HG03378 (cell line): ENCODE results near the gene PUM2.
"Not testable (repeated sequence)": the region's sequence is repeated elsewhere in the genome, so short reads cannot be mapped to it uniquely, and the experiment has no call there.

Source experiments
- ATAC-seq: cut with Tn5 transposase; IDR thresholded peaks from one replicate; pipeline ENCODE4 v1.9.1; 2021; ENCODE audit warnings: mild to moderate bottlenecking, moderate library complexity; ENCODE audit not compliant: unreplicated experiment

Gene PUM2

DNA sequence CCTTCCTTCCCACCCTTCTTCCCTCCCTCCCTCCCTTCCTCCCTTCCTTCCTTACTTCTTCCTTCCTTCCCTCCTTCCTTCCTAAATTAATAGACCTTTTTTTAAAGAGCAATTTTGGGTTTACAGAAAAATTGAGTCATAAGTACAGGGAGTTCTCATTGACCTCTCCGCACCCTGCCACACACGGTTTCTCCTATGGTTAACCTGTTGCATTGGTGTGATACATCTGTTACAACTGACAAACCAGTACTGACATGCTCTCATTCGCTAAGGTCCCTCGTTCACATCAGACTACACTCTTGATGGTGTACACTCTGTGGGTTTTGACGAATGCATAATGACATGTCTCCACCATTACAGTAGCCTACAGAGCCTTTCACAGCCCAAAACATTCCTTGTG, 114.1 kb downstream of the PUM2 start:
- no peak for ATAC-seq

DNA sequence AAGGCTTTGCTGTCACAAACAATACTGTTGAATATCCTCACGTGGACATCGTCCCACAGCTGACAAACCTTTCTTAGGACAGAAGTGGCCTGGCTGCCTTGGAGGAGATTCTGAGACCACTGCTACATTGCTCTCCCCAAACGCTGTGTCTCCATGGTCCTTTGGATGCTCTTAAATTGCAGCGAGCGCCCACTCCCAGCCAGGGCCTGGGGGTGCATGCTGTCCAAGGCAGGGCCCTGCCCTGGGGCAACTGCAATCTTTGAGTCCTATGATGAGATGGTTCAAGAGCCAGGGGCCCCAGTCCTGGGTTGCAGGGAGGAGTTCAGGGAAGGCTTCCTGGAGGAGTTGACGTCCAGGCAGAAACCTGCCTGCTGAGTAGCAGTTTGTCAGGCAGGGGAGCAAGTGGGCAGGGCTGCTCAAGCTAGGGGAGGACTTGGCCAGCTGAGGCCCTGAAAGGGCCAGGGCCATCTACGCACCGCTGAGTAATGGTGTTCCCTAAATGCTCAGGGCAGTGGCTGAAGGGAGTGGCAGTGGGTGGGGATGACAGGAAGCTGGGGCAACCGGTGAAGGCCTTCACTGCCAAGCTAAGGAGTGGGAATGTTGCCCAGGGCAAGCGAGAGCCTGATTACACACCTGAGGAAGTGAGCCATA, 114.9 kb downstream of the PUM2 start:
- ATAC-seq: no peak

- ATAC-seq: not testable (repeated sequence)
Measured at GRCh38 chr2:20234597-20234996, 116.0 kb downstream of the PUM2 start.

- ATAC-seq: no peak
Measured at GRCh38 chr2:20232837-20233207, 117.8 kb downstream of the PUM2 start.

- ATAC-seq: no peak
Measured at GRCh38 chr2:20231598-20232026, 119.0 kb downstream of the PUM2 start.

GRCh38 chr2:20231159-20231558, 119.5 kb downstream of the PUM2 start:
- ATAC-seq: no peak

- ATAC-seq: no peak
Measured at GRCh38 chr2:20230114-20230425, 120.6 kb downstream of the PUM2 start.

DNA sequence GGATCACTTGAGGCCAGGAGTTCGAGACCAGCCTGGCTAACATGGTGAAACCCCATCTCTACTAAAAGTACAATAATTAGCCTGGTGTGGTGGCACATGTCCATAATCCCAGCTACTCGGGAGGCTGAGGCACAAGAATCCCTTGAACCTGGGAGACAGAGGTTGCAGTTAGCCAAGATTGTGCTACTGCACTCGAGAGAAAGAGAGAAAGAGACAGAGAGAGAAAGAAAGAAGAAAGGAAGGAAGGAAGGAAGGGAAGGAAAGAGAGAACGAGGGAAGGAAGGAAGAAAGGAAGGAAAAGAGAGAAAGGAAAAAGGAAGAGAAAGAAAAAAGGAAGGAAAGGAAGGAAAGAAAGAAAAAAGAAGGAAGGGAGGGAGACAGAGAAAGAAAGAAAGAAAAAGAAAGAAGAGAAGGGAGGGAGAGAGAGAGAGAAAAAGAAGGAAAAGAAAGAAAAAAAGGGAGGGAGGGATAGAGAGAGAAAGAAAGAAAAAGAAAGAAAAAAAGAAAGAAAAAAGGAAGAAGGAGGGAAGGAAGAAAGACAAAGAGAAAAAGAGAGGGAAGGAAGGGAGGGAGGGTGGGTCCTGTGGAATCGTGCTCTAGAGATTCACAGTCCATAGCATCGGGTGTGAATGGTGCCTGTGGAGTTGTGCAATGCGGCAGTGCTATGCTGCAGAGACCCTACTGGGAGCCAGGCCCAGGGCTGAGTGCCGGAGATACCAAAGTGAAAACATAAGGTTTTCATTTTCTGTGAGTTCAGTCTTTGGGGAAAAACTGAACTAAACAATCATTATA, 121.1 kb downstream of the PUM2 start:
- no peak for ATAC-seq

DNA sequence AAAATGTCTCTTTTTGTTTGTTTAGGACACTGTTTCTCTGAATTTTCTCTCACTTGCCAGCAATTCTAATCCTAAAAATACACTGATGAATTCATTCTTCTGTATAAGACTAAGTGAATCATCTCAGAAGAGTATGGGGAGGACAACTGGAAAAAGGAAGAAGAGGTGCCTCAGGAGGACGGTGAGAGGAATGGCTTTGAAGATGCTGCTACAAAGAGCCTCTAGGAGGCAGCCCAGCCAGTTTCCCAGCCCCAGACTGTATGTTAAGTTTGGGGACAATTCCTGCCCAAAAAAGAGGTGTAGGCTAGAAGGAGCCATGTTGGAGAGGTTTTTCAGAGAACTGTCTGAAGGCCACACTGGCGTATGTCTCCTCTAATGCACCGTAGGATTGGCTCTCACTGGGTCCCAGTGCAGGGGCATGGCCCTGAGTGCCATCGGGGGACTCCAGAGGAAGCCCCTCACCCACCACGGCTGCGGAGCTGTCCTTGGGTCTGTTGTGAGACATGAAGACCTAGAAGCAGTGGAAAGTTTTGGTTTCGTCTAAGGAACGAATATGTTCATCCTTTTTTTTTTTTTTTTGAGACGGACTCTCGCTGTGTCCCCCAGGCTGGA, 122.6 kb downstream of the PUM2 start:
- ATAC-seq: no peak

DNA sequence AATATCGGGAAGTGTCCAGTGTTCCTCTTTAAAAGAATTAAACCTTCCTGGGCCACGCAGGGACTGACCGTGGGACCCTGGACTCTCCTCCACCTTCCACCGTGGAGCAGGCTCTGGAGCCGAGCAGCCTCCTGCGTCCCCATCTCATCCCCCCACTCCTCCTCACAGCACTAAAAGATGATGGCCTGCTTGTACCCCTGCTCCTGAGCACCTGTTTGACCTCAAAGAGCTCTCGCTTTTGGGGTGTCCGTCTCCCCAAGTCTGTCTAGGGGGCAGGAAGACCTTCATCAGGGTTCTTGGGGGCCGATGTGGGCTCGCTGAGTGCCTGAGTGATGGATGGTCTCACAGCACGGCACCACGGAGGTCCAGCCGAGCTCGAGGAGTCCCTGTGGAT, 124.5 kb downstream of the PUM2 start:
- no peak for ATAC-seq

DNA sequence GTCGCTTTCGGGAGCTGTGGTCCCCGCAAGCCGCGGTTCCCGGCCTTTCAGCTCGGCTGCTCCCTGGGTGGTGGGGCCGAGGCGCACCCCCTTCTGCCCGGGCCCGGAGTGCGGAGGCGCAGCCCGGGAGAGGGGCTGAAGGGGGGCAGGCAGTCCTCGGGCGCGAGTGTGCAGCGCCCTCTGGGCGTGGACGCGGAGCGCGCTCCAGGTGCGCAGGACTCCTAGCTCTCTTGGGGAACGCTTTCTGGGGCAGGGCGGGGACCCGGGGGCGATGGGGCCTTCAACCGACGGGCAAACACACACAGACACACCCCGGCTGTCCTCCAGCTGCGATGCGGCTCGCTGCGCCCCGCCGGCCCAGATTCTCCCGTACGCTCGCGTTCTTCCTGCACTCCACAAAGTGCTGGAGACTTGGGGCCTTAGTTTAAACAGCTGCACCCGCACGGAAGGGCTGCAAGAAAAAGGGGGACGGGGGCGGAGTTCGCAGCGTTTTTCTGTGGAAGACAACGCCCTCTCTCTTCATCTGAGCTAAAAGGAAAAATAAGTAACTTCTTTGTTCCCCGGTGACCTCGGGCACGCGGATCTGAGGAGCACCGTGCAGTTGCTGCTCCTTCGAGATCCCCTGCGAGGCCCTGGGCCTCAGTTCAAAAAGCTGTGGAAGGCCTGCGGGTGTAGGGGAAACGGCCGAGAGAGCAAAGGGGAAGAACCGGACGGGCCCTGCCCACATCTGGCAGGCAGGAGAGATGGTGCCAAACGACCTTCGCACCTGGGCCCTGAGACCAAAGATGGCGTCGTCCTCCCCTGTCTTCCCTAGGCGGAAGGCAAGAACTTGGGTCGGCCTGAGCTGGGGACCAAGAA, 125.1 kb downstream of the PUM2 start:
- ATAC-seq: peak; percentile 48

DNA sequence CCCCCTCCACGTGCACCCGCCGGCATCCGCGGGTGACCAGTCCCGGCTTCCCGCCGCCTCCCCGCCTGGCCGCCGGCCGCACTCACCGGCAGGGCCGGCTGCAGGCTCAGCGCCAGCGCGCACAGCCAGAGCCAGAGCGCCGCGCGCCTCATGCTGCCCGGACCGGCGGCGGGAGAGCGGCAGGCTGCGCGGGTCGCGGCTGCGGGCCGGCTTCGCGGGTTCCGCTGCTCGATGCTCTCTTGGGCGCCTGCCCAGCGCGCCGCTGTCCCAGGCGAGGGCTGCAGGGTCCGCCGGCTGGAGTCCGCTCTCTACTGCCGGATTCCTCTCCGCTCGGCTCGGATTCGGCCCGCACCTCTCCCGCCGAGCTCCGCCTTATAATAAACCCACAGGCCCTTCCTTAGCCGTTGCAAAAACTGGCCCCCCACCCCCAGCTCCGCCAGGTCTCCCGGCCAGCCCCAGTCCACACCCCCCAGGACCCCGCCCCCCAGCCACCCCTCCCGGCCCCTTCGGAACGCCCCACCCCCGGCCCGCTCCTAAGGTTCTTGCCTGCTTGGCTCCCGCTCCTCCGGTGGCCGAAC, 125.8 kb downstream of the PUM2 start, which contains the start of gene SDC1:
TSS of gene SDC1 (minus strand) at position 415 of the 578 bp plus-strand sequence. CDS start at position 152, 263 bp downstream.
- peak; percentile 9 for ATAC-seq

DNA sequence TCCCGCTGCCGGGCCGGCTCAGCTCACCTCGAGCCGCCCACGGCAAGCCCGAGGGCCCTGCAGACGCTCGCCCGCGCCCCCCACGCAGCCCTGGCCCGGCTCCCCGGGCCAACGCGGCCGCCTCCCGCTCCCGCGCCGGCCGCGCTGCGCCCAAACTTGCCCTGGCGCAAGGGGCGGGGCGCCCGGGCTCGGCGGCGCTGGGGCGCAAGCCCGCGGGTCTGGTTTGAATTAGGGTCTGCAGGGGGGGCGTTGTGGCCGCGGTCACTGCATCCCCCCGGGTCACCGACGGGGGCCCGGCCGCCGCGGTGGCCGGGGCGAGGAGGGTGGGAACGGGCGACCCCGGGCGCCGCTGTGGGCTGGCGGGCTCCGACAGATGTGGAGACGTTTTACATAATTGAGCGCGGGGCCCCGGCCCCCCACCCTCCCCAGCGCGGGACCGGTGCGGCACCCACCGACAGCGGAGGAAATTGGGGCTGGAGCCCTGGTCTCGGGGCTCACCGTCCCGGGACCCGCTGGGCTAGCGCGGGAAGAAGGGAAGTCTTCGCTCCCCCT, 126.4 kb downstream of the PUM2 start:
- no peak for ATAC-seq

DNA sequence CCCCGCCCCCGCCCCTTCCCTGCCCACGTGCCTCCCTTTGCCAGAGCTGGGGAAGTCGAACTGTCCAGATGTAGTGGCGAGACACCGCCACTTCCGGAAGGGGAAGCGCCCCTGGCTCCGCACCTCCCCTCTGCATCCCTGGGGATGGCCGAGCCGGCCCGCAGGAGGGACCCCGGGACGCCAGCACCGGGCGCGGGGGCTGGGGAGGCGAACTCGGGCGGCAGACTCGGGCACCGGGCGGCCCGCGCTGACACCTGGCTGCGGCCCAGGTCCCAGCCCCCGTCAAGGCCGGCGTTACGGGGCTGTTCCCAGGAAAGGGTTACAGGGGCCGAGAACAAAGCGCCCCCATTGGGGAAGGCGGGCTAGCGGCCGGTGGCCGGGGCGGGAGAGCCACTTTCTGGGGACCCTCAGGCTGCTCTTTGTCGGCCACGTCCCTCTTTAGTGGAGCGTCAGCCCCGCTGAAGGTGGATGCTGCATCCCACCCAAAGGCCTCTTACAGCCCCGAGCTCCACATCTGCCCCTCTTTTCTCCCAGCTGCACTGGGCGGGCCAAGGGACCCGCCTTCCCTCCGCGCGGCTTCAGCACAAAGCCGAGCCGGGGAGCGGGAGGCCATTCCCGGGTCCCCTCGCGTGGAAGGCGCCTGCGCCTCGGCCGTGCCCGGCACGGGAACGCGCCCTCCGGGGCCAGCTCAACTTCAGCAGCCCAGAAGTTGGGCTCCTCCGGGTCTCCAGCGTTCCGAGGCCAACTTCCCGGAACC, 127.1 kb downstream of the PUM2 start:
- ATAC-seq: no peak

GRCh38 chr2:20222769-20223406, 127.8 kb downstream of the PUM2 start:
- ATAC-seq: no peak

DNA sequence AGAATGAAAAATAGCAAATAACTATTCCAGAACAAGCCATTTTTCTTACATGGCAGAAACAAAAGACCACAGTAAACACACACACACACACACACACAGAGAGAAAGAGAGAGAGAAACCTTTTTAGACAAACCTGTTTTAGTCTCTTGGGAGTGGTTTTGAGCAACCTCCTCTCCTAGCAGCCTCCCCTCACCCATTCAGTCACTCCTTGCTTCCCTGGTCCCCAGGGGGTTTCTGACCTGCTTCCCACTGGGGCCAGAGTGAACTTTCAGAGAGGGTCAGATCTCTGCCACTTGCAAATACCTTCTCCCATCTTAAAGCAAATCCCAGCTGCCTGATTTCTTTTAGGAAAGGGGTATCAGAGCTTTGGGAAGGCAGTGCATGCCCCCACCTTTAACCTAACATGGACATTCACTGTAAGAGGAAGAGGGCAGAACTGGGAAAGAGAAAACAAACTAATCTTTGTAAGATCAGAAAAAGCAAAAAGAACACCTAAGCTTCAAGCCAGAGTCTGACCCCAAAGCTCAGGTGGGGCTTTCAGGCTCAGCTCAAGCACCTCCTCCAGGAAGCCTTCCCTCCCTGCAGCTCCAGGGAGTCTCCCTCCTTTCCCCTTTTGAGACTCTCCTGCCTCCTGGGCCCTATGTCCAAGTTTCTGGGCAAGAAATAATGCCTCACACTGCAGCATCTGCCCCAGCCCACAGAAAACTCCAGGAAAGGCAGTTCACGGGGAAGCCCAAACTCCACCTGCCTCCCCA, 128.5 kb downstream of the PUM2 start:
- ATAC-seq: no peak

DNA sequence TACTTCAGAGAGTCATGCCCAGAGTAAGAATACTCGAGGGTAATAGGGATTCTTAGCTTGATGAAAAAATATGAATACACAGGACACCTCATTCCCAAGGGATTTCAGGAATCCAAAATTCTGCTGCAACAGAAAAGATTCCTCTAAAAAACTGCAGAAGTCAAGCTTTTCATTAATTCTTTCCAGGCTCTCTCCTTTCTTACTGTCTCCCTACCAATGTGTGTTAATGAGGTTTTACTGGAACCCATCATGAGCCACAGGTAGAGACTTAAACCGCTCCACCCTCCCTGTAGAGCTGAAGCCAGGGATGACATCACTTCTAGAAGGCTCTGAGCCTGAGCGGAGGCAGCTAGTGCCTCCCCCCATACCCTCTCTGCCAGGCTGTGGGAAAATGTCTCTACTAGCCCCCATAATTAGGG, 129.1 kb downstream of the PUM2 start:
- no peak for ATAC-seq

GRCh38 chr2:20220806-20221554, 129.7 kb downstream of the PUM2 start:
- no peak for ATAC-seq
